PC-3 (cell line): ENCODE results near the gene SLC32A1.

Experiments used
- EZH2 ChIP-seq: fragments of 300-600 bp; sonication (generic); IDR thresholded peaks from one replicate; pipeline ENCODE4 v1.6.1; 2017; ENCODE audit warnings: antibody characterized with exemption, mild to moderate bottlenecking, low read length; ENCODE audit not compliant: unreplicated experiment
- TF ChIP-seq, protein P1 (sequence below): fragments of 300-600 bp; sonication (generic); conservative IDR thresholded peaks from 2 replicates; pipeline ENCODE4 v1.5.1; 2017; ENCODE audit warnings: antibody characterized with exemption, low read depth, mild to moderate bottlenecking, low read length

DNA sequence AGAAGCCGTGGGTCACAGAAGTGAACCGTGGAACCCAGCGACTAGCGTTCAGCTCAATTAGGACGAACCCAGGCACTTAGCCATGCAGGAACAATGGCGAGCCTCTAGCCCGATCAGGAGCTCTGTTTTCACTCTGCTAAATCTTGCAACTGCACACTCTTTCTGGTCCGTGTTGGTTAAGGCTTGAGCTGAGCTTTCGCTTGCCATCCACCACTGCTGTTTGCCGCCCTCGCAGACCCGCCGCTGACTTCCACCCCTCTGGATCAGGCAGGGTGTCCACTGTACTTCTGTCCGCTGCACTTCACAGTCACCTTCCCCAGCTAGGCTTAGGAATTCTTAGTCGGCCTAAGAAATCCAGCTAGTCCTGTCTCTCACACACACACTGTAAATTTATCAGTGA, 25.7 kb upstream of the SLC32A1 start:
- no peak for TF ChIP-seq EZH2
- TF ChIP-seq, protein P1, sequence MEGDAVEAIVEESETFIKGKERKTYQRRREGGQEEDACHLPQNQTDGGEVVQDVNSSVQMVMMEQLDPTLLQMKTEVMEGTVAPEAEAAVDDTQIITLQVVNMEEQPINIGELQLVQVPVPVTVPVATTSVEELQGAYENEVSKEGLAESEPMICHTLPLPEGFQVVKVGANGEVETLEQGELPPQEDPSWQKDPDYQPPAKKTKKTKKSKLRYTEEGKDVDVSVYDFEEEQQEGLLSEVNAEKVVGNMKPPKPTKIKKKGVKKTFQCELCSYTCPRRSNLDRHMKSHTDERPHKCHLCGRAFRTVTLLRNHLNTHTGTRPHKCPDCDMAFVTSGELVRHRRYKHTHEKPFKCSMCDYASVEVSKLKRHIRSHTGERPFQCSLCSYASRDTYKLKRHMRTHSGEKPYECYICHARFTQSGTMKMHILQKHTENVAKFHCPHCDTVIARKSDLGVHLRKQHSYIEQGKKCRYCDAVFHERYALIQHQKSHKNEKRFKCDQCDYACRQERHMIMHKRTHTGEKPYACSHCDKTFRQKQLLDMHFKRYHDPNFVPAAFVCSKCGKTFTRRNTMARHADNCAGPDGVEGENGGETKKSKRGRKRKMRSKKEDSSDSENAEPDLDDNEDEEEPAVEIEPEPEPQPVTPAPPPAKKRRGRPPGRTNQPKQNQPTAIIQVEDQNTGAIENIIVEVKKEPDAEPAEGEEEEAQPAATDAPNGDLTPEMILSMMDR: no peak
